Stimulated activated CD4-positive, alpha-beta T cell treated with anti-CD3 and anti-CD28 coated beads, Interleukin-4, amount 100 ng/mL, for 24 hours (primary cell): ENCODE data around the gene TRIM54.
"Not testable (repeated sequence)": the region's sequence is repeated elsewhere in the genome, so short reads cannot be mapped to it uniquely, and the experiment has no call there.

Experiments
- DNase-seq: peaks from one replicate; pipeline ENCODE4 v3.0.0-alpha.2; 2020

The TRIM54 gene

GRCh38 chr2:27285481-27285880, 3.3 kb downstream of the TRIM54 start:
- DNase-seq = no peak

DNA sequence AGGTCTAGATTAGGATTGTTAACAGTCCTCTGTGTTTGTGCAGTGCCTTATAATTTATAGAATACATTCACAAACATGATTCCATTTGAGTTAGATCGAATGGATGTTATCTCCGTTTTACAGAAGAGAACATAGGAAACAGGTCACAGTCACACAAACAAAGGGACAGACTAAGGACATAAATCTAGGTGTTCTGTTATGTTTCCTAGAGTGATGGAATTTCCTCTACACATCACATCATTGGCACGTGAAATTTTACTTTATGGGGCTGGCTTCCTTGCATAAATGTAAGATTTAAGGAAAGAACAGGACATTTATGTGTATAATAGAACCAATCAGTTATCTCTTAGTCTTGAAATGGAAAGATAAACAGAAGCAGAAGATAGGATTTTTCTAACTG, 6.4 kb downstream of the TRIM54 start:
- no peak for DNase-seq

DNA sequence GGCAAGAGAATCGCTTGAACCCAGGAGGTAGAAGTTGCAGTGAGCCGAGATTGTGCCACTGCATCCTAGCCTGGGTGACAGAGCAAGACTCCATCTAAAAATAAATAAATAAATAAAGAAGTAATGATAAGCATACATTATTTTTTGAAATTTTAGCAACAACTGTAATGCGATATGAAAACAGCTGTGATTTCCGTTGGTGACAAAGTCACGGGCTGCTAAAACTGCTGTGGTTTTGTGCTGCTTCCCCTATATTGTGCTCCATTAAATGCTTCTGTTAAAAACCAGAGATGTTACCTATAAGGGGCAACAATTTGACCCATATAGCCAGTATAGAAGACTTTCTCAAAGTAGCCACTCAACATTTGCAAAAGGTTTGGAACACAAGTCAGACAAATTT, 8.3 kb downstream of the TRIM54 start:
- DNase-seq = no peak

DNA sequence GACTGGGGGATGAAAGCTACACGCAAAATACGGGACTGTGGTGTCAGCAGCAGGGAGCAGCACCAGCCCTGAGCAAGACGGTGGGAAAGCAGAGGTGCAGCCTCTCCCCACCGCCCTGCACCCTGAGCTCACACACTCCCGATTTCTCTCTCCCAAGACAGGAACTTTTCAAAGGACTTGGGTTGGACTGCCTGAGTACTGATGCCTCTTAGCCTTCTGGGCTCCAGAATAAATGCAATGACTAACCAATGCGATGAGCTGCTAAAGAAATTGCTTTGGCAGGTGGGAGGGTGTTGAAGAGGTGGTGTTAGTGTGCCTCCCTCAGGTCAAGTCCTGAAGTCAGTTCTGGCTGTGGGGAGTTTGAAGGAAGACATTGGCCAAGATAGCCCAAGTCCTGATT, 9.6 kb downstream of the TRIM54 start:
- DNase-seq = no peak

GRCh38 chr2:27294928-27295327, 12.7 kb downstream of the TRIM54 start:
- DNase-seq = no peak

GRCh38 chr2:27296481-27296880, 14.3 kb downstream of the TRIM54 start:
- no peak for DNase-seq

DNA sequence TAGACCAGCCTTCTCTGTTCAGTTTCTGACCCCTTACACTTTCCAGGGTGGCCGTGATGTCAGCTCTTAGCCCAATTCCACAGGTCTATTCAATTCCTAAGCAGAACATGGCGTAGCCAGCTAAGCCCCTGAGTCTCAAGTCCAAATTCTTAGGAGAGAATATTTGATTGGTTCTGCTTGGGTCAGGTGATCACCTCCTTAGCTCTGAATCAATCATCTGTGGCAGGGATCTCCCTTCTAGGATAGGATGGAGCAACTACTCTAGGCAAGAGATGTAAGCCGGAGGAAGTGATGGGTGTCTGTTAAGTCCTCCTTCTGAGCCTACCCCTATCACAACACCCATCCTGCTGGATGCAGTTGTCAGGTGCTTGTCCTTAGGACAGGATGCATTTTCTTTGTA, 15.0 kb downstream of the TRIM54 start:
- no peak for DNase-seq

- DNase-seq = no peak
Measured at GRCh38 chr2:27298391-27299080, 16.3 kb downstream of the TRIM54 start.

GRCh38 chr2:27300606-27301005, 18.4 kb downstream of the TRIM54 start:
- not testable (repeated sequence) for DNase-seq

- DNase-seq = peak; percentile 57
Measured at GRCh38 chr2:27303093-27304025, 21.1 kb downstream of the TRIM54 start.

DNA sequence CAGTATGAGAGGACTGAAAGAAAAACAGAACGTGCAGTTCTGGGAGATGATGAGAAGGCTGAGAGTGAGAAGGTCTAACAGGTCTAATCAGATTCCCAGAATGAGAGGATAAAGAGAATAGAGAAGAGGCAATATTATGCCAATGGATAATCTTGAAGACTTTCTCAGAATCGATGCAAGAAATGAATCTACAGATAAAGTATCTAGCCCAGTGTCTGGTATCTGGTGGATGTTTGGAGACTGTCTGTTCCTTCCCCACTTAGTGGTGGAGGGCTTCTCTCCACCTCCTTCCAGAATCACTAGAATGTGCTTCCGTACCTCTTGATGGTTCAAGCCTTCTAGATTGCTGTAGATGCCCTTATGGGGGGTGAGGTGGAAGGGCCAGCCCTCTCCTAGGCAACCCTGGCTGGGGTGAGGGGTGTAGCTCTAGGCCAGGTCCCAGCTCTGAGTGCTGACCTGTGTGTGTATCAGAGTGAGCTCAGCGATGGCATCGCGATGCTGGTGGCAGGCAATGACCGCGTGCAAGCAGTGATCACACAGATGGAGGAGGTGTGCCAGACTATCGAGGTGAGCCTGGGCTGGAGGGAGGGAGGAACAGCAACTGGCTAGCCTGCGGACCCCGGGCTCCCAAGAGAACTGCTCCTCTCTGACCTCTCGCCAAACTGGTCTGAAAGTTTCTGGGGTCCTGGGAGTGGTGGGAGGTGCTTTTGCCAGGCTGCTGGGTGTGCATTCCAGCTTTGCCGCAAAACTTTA, 22.4 kb downstream of the TRIM54 start:
- DNase-seq = no peak

DNA sequence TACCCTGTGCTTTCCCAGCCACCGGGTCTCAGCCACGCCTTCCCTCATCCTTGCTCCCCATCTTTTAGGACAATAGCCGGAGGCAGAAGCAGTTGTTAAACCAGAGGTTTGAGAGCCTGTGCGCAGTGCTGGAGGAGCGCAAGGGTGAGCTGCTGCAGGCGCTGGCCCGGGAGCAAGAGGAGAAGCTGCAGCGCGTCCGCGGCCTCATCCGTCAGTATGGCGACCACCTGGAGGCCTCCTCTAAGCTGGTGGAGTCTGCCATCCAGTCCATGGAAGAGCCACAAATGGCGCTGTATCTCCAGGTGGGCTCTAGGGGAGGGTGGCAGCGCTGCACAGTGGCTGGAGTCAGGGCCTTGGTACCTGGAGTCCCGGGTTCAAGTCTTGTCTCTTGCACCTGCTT, 23.3 kb downstream of the TRIM54 start:
- DNase-seq = no peak

DNA sequence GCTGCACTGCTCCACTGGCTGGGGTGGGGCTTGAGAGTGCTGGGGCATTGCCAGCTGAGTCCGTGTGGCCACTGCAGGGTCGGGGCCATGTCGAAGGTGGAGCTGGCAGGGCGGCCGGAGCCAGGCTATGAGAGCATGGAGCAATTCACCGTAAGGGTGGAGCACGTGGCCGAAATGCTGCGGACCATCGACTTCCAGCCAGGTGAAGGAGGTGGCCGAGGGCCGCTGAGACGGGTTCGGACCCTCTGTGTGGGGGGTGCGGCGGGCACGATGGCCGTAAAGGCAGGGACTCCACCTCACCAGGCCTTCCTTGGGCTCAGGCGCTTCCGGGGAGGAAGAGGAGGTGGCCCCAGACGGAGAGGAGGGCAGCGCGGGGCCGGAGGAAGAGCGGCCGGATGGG, 23.9 kb downstream of the TRIM54 start:
- no peak for DNase-seq

DNA sequence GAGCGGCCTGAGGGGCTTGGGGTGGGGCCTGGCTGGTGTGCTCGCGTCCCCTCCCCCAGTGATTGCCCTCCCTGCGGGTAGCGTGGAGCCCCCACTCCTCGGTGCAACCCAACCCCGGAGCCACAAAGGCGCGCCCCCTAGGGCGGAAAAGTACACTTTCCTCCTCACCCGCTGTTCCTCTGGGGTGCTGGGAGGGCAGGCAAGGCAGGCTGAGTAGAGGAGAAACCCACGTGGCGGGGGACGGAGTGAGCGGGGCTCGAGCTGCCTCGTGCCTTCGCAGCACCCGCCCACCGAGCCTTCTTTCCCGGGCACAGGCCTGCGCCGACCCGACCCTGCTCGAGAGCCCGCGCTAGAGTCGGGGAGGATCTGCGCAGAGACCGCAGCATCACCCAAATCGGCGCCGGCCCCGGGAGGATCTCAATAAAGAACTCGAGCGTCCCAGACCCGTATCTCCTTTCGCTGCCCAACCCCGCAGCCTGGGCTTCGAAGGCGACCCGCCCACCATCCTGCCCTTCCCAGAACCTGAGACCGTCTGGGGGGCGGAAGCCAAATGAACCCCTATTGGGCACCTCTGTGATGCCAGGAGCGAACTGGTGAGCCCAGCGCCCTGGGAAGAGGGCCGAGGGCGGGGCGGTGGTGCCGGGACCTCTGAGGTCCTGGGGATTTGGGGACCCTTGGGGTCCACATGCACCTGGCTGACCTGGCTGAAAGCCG, 24.5 kb downstream of the TRIM54 start:
- DNase-seq = peak; percentile 34

DNA sequence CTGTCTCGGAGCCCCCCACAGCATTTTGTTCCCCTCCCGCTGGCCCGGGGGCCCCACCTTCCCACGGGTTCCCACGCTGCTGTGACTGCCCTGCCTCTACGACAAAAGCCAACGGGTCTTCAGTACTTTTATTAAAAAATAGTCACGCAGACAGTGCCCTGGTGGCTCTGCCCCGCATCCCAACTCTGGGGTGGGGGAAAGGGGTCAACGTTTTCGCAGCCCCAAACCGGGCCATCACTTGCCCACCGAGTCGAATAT, 25.0 kb downstream of the TRIM54 start:
- DNase-seq = no peak

DNA sequence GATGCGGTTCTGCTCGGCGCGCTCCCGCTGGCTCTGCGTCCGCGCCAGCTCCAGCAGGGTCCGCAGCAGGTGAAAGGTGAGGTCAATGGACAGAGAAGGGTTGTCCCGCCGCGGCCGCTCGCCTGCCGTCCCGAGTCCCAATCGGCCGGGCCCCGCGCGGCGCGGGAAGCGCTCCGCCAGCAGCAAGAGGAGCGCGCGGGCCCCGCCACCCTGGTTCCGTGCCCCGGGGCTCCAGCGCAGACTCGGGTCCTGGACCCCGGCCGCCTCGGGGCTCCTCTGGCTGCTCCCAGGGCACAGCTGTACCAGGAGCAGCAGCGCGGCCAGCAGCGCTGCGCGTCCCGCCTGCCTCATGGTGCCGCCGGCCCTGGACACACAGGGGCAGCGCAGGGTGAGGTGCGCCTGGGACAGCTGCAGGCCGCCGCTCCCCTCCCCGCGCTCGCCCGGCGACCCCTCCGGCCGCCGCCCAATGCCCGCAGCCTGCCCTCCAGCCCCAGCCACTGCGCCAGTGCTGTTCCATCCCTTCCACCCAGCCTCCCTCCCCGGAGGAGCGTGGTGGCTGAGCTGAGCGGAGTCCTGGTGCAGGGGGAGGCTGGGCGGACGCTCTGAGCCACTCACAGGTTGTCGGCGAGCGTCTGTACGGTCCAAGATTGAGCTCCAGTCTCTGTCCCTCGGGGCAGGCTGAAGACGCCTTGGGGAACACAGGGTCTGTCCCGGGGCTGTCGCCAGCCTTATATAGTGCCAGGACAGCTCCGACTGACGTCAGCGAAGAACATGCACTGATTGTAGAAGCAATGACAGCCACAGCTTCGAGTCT, 25.5 kb downstream of the TRIM54 start:
- DNase-seq = no peak

- no peak for DNase-seq
Measured at GRCh38 chr2:27308359-27308881, 26.2 kb downstream of the TRIM54 start, which contains the start of gene UCN. TSS of gene UCN (minus strand) at chr2:27308445. CDS start at chr2:27307895, 550 bp downstream.

DNA sequence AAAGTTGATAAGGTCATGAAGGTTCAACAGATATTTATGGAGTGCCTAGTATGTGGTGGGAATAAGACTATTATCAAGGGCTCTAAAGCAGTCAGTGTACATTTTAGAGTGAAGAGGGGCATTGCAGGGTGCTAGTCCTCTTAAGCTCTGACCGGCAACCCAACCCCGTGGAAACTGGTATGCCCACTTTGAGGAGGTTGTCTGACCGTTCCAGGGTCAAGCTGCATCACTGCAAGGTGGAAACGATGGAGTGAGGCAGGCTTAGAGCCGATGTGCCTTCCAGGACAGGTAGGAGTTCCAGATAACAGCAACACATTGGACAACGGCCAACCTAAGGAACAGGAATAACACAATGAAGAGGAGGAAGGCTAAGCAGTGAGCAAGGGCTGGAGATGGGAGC, 27.4 kb downstream of the TRIM54 start:
- no peak for DNase-seq

DNA sequence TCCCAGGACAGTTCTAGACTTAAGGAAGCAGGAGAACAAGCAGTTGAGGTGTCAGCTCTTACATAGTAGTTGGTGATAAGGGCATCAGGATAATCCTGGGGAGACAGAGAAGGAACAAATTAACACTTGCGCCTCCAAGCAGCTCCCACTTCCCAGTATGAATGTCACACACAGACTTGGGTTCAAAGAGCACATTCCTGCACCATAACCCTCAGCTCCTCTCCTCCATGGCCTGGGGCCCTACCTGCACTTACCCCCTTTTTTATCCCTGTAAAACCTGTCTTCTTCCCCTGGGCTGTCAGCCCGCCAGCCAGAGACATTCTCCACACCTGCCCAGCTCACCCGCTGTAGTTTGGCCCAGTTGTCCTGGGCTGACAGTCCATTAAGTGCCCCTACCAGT, 29.9 kb downstream of the TRIM54 start:
- no peak for DNase-seq

GRCh38 chr2:27313882-27314645, 31.8 kb downstream of the TRIM54 start:
- no peak for DNase-seq

DNA sequence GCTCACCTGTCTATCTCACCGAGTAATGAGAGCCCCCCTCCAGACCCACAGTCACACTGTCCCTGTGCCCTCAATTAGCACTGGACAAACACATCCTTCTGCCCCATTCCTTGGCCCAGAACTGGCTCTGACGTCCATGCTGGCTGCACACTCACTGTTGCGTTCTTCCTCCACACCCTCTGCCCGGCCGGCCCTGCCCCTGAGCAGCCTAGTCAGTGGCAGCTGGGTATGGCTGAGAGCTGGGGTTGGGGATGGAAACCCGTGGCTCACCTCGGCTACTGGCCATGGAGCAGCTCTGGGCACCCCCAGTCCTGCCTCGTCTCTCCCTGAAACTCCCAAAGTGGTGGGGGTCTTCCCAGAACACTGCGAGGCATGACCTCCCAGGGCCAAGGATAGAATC, 32.5 kb downstream of the TRIM54 start:
- DNase-seq = no peak
